Stomach (tissue), 9 donors: ENCODE results near the gene DCXR. TPM values are rescaled to one million over a fixed set of nuclear protein-coding genes. Genes with fewer than 3 reads are reported as not detected.

Experiments used
- DNase-seq, 2 donors: peaks; one replicate each; pipeline versions ENCODE4 v3.0.0 to v3.0.0-alpha.2; 2013 to 2019
- H3K27ac ChIP-seq, 5 donors: fragments of 200-600 bp in 4 of 5; sonication (generic) in 4 of 5; one replicate each; pipeline ENCODE4 v1.5.1; 2013 to 2019; ENCODE audit warnings: mild to moderate bottlenecking in 1 of 5, moderate library complexity in 1 of 5
- H3K27me3 ChIP-seq, 3 donors: fragments of 200-600 bp; sonication (generic); one replicate each; pipeline ENCODE4 v1.5.1; 2017 to 2019; ENCODE audit warnings: mixed run types in 1 of 3
- H3K36me3 ChIP-seq, 4 donors: fragments of 200-600 bp; sonication (generic); 1 replicate in 3 of 4; 2 replicates in 1 of 4; pipeline ENCODE4 v1.5.1; 2016 to 2019
- H3K4me1 ChIP-seq, 4 donors: fragments of 200-600 bp; sonication (generic); one replicate each; pipeline ENCODE4 v1.5.1; 2016 to 2019
- H3K4me3 ChIP-seq, 4 donors: fragments of 200-600 bp; sonication (generic) in 3 of 4; one replicate each; pipeline ENCODE4 v1.5.1; 2016 to 2019; ENCODE audit warnings: mild to moderate bottlenecking in 1 of 4
- H3K9me3 ChIP-seq, 4 donors: fragments of 200-600 bp; sonication (generic); one replicate each; pipeline ENCODE4 v1.5.1; 2016 to 2019
- EP300 ChIP-seq: sonication (generic); formaldehyde crosslinking; IDR thresholded peaks from one replicate; pipeline ENCODE4 v1.6.1; 2017; ENCODE audit warnings: antibody characterized with exemption
- POLR2A ChIP-seq, 4 donors: fragments of 450-650 bp; IDR thresholded peaks; one replicate each; pipeline ENCODE4 v1.6.1; 2016; ENCODE audit warnings: antibody characterized with exemption in 4 of 4, control low read depth in 2 of 4, mild to moderate bottlenecking in 1 of 4, moderate library complexity in 1 of 4
- POLR2AphosphoS5 ChIP-seq, 3 donors: sonication (generic); formaldehyde crosslinking; IDR thresholded peaks; one replicate each; pipeline ENCODE4 v1.6.1; 2016; ENCODE audit warnings: antibody characterized with exemption in 3 of 3
- WGBS, 5 donors: extraction: QIAGEN DNeasy Blood & Tissue Kit in 3 of 5; methylation state at CpG; one replicate each; pipeline versions ENCODE4 v1.1.5 to v1.1.7; 2013 to 2018; 5-methylcytosine and 5-hydroxymethylcytosine counted together
- intact Hi-C: fragments of 100-400 bp; cut with DNase I; formaldehyde crosslinking; loops from one replicate; pipeline ENCODE4 v1.15.1; 2023; ENCODE audit warnings: low total_unique reads
- polyA plus RNA-seq, 3 donors: library from polyadenylated mRNA; stranded (reverse); fragments of 200-250 nt; gene quantifications; one replicate each; pipeline ENCODE4 v1.2.3, GENCODE V29; 2013
- total RNA-seq, 5 donors: library from RNA; depleted of rRNA; stranded (reverse); fragments of >200 nt; gene quantifications; one replicate each; pipeline versions ENCODE4 v1.1.0 to v1.2.3, GENCODE V29; 2014 to 2016
- TF ChIP-seq, protein P1 (sequence below), 7 experiments: fragments of 450-650 bp in 4 of 7; fragments of 200-600 bp in 3 of 7; sonication (generic) in 3 of 7; IDR thresholded peaks; one replicate each; pipeline ENCODE4 v1.5.1; 2016 to 2019; ENCODE audit warnings: antibody characterized with exemption in 7 of 7, control low read depth in 2 of 7, mild to moderate bottlenecking in 1 of 7
- donor health status: healthy with polysubstance abuse.
- donor health status: Bipolar disorder and iron deficiency.
- donor health status: healthy.

DCXR gene
- total and polyA plus RNA-seq, 8 donors = 11.1 to 461 (median 231) TPM

DNA sequence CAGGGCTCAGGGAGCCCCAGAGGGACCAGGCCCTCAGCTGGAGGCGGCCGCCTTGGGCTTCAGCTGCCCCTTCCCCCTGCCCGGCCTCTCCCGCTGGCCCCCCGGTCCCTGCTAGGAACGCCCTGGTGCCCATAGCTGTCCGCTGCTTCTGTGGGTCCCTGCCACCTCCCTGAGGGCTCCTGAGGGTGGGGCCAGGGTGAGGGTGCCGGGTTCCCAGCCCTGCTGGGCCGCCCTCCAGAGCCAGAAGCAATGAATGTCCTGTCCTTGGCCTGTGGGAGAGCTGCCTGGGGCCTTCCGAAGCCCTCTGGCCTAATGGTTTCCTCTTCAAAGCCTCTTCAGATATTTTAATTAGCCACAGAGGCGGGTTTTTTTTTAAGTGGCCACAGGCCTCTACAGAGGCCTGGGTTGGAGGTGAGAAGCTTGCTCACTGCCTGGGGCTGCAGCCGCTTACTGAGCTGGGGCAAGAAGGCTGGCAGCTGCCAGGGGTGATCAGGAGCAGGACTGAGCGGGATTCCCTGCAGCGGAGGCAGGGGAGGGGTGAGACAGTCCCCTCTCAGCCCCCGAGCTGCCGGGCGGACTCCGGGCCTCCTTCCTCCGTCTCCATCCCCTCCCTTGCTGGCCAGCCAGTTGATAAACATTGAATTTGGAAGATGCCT is 24.7 kb downstream of the DCXR start:
- Histone ChIP-seq H3K27me3 (no peaks in the 10 kb centered on the region), H3K9me3 (no peaks in the 10 kb centered on the region), H3K27ac (peak overlapping the region in 3 of 5 donors; percentile 33 to 77 (median 38)), H3K4me1 (peaks cover 0 to 18% (median 6%) of the 10 kb centered on the region in 4 donors), H3K36me3 (peaks cover 0 to 40% (median 32%) of the 10 kb centered on the region in 4 donors), H3K4me3 (no peak overlapping the region)
- TF ChIP-seq EP300 (no peak), POLR2A (IDR thresholded peaks at IDR 0.05) (no peak), POLR2AphosphoS5 (IDR thresholded peaks at IDR 0.05) (no peak)
- TF ChIP-seq, protein P1, sequence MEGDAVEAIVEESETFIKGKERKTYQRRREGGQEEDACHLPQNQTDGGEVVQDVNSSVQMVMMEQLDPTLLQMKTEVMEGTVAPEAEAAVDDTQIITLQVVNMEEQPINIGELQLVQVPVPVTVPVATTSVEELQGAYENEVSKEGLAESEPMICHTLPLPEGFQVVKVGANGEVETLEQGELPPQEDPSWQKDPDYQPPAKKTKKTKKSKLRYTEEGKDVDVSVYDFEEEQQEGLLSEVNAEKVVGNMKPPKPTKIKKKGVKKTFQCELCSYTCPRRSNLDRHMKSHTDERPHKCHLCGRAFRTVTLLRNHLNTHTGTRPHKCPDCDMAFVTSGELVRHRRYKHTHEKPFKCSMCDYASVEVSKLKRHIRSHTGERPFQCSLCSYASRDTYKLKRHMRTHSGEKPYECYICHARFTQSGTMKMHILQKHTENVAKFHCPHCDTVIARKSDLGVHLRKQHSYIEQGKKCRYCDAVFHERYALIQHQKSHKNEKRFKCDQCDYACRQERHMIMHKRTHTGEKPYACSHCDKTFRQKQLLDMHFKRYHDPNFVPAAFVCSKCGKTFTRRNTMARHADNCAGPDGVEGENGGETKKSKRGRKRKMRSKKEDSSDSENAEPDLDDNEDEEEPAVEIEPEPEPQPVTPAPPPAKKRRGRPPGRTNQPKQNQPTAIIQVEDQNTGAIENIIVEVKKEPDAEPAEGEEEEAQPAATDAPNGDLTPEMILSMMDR (IDR thresholded peaks at IDR 0.05) = no peak
- WGBS, 5 donors = 75 to 91% (median 79%) methylated on average over 10 to 19 of the region's 19 CpGs
- DNase-seq = no peak
- intact Hi-C loops = no loop called here

DNA sequence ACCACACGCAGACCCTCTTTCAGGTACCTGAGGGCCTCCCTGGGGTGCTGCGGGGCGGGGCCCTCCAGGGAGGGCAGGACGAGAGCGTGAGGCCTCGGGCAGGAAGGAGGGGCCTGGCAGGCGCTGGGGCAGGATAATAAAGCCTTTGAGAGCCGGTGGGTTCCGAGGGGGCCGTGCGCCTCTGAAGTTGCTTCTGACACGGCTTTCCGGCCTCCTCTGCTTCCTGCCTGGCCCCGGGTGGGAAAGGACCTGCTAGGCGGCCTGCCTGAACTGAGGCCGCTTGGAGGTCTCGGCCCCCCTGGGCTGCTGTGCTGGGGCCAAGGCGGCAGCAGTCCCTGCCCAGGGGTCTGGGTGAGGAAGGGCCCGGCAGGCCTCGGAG is 25.2 kb downstream of the DCXR start:
- no peaks in the 10 kb centered on the region for H3K9me3 ChIP-seq
- 71 to 88% (median 82%) methylated on average over 16 to 20 of the region's 20 CpGs for WGBS, 5 donors
- H3K27ac ChIP-seq = peak overlapping the region in 3 of 5 donors; percentile 33 to 77 (median 38)
- DNase-seq = no peak
- peaks cover 0 to 18% (median 6%) of the 10 kb centered on the region in 4 donors for H3K4me1 ChIP-seq
- TF ChIP-seq POLR2A (IDR thresholded peaks at IDR 0.05) (no peak), POLR2AphosphoS5 (IDR thresholded peaks at IDR 0.05) (no peak), EP300 (no peak)
- TF ChIP-seq, protein P1 (IDR thresholded peaks at IDR 0.05) = no peak
- intact Hi-C loops = no loop called here
- H3K27me3 ChIP-seq = no peaks in the 10 kb centered on the region
- no peak overlapping the region for H3K4me3 ChIP-seq
- H3K36me3 ChIP-seq = peaks cover 0 to 40% (median 30%) of the 10 kb centered on the region in 4 donors

DNA sequence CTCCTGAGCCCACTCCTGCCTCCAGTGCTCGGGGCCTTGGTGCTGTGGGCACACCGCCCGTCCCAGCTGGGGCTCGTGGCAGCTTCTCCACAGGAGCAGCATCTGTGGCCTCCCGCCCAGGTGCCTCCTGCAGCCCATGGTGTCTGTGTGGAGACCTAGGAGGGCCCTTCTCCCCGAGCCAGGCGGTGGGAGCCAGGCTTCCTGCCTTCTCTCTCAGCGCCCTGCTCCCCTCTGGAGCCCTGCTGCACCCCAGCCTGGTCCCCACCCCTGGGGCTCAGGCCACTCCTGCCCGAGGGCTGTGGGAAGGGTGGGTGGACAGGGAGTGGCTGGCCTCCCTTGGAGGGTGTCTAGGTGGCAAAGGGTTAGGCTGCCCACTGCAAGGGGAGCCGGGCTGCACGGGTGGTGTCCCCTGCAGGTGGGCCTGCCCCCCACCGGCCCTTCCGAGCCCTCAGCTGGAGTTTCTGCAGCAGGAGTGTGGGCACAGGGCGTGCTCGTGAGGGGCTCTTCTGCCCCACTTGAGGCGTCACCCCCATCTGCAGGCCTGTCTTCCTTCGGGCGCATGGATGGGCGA is 25.8 kb downstream of the DCXR start:
- WGBS, 5 donors = 88 to 98% (median 92%) methylated on average over 7 to 19 of the region's 19 CpGs
- H3K36me3 ChIP-seq = peaks cover 0 to 40% (median 30%) of the 10 kb centered on the region in 4 donors
- TF ChIP-seq POLR2AphosphoS5 (IDR thresholded peaks at IDR 0.05) = no peak
- TF ChIP-seq, protein P1 (IDR thresholded peaks at IDR 0.05) = no peak
- TF ChIP-seq EP300 = no peak
- no peak for TF ChIP-seq POLR2A (IDR thresholded peaks at IDR 0.05)

DNA sequence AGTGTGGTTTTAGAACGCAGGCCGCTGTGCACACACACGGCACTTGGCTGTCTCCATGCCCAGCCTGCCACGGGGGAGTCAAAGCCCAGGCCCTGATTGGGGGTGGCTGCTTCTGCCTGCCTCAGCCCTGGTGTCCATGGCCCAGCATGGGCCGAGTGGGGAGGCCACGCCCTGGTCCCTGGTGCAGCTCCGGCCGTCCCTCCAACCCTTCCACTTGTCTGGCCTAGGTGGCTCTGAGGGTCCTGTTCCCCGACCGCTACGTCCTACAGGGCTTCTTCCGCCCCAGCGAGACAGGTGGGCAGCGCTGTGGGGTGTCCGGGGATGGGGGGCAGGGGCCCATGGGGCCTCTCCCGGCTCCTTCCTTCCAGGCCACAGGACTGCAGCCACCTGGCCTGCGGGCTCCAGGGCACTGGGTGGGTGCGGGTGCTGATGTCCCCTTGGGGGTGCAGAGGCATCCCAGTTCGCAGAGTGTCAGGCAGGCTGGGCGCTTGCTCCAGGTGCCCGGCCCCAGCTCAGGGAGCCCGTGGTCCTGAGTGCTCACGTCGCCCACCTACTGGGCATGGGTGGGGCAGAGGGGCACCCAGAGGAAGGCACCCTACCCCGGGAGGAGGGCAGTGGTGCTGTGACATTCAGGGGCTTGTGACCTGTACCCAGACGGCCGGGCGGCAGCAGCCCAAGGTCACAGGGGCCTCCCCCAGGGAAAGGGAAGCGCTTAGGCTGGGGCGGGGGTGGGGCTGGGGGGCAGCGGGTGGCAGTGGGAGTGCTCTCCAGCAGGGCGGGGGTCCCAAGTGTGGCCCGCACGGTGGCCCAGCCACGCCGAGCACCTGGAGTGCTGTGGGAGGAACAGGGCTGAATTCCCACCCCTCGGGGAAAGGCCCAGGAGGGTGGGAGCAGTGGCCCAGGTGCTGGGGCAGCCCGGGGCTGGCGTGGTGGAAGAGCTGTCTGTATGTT is 26.6 kb downstream of the DCXR start:
- H3K27me3 ChIP-seq = no peaks in the 10 kb centered on the region
- H3K4me3 ChIP-seq = no peak overlapping the region
- no peak for DNase-seq
- no peak overlapping the region for H3K27ac ChIP-seq
- TF ChIP-seq POLR2AphosphoS5 (IDR thresholded peaks at IDR 0.05) = no peak
- TF ChIP-seq EP300 = no peak
- TF ChIP-seq, protein P1 (IDR thresholded peaks at IDR 0.05) = no peak
- TF ChIP-seq POLR2A (IDR thresholded peaks at IDR 0.05) = no peak
- intact Hi-C loops = no loop called here
- 92 to 93% (median 93%) methylated on average over 16 to 39 of the region's 39 CpGs for WGBS, 5 donors
- H3K4me1 ChIP-seq = peaks cover 0 to 28% (median 9%) of the 10 kb centered on the region in 4 donors
- H3K9me3 ChIP-seq = no peaks in the 10 kb centered on the region
- H3K36me3 ChIP-seq = peaks cover 0 to 40% (median 30%) of the 10 kb centered on the region in 4 donors

More for the DNA sequence above, 25.8 kb downstream of the DCXR start:
- H3K9me3 ChIP-seq = no peaks in the 10 kb centered on the region
- no peak for DNase-seq
- H3K27ac ChIP-seq = peak overlapping the region in 1 of 5 donors; percentile 77
- intact Hi-C loops = no loop called here
- peaks cover 0 to 19% (median 5%) of the 10 kb centered on the region in 4 donors for H3K4me1 ChIP-seq
- no peaks in the 10 kb centered on the region for H3K27me3 ChIP-seq
- no peak overlapping the region for H3K4me3 ChIP-seq
